Measurements from ENCODE around the gene NUBPL.

- TF ChIP-seq RAD21 (IDR thresholded peaks at IDR 0.05; ENCODE audit: low read depth) (no peak), REST (IDR thresholded peaks at IDR 0.05; ENCODE audit: low read depth) (no peak), TAF1 (IDR thresholded peaks at IDR 0.05; ENCODE audit: low read depth) (no peak), NFIC (IDR thresholded peaks at IDR 0.05) (no peak), MAX (IDR thresholded peaks at IDR 0.05) (no peak), YY1 (IDR thresholded peaks at IDR 0.05; ENCODE audit: low read depth) (no peak), EP300 (IDR thresholded peaks at IDR 0.05; ENCODE audit: borderline replicate concordance) (no peak), USF1 (IDR thresholded peaks at IDR 0.05) (no peak), CREB1 (IDR thresholded peaks at IDR 0.05; ENCODE audit: low read depth) (no peak), CEBPB (IDR thresholded peaks at IDR 0.05) (no peak), FOXM1 (IDR thresholded peaks at IDR 0.05; ENCODE audit: borderline replicate concordance, low read depth) (no peak)
These were observed 15.7 kb downstream of the NUBPL start for GRCh38 chr14:31576949-31577348.
